GM12892 (cell line): ENCODE results near the gene HOXD3.

ENCODE experiments used
- POLR2AphosphoS5 ChIP-seq: IDR thresholded peaks from 2 replicates; pipeline ENCODE4 v1.6.1; 2011; ENCODE audit warnings: low read depth, low read length, control low read depth
- TAF1 ChIP-seq: IDR thresholded peaks from 2 replicates; pipeline ENCODE4 v1.6.1; 2011; ENCODE audit warnings: low read depth, mild to moderate bottlenecking, control low read depth, low read length, borderline replicate concordance

GRCh38 chr2:176138923-176139660 lies 18.0 kb upstream of the HOXD3 start:
- TF ChIP-seq POLR2AphosphoS5 (no peak), TAF1 (no peak)
